NCI-H1930 (cell line): ENCODE data around the gene LY86.

Experiments
- DNase-seq, 2 experiments: peaks; one replicate each; lab custom pipeline; 2025; lab: John Stamatoyannopoulos, UW

The LY86 gene

GRCh38 chr6:6588064-6588923 lies at the start of gene LY86:
Gene LY86 (plus strand): TSS chr6:6588720. CDS start chr6:6588735, 15 bp downstream.
- no peak for DNase-seq

GRCh38 chr6:6539036-6539435 lies 49.5 kb upstream of the LY86 start:
- DNase-seq, result no peak

GRCh38 chr6:6542357-6542756 lies 46.2 kb upstream of the LY86 start:
- no peak for DNase-seq

DNA sequence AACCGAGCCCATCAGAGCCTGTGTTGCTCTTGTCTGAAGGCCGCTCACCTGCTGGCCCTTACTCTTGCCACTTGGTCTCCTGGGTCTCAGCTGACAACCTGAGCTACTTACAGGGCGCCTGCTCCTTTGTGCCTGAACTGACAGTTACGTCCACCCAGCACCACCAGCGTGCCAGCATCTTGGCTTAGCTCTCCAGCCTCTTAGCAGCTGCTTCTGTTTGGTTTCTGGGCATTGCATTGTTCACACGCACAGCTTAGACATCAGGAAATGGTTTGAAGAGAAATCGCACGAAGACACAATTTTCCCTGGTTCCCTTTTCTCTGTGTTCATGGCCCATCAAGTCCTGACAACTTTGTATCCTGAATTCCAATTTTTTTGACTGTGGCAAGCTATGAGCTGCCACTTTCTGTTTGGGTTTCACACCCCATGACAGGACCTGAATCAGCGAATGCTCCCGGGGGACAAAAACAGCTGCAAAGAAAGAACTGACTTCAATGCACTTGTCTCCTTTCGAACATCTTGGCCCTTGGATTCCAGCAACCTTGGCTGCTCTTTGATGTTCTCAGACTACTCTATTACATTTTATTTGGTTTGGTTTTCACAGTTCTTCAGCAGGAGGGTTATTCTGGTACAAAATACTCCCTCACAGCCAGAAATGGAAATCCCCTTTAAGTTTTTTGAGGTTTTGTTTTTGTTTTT lies 45.2 kb upstream of the LY86 start:
- no peak for DNase-seq

GRCh38 chr6:6545616-6546317 lies 42.8 kb upstream of the LY86 start:
- no peak for DNase-seq

GRCh38 chr6:6546318-6547109 lies 42.0 kb upstream of the LY86 start:
- peak in 1 of 2 experiments; percentile 68 for DNase-seq

DNA sequence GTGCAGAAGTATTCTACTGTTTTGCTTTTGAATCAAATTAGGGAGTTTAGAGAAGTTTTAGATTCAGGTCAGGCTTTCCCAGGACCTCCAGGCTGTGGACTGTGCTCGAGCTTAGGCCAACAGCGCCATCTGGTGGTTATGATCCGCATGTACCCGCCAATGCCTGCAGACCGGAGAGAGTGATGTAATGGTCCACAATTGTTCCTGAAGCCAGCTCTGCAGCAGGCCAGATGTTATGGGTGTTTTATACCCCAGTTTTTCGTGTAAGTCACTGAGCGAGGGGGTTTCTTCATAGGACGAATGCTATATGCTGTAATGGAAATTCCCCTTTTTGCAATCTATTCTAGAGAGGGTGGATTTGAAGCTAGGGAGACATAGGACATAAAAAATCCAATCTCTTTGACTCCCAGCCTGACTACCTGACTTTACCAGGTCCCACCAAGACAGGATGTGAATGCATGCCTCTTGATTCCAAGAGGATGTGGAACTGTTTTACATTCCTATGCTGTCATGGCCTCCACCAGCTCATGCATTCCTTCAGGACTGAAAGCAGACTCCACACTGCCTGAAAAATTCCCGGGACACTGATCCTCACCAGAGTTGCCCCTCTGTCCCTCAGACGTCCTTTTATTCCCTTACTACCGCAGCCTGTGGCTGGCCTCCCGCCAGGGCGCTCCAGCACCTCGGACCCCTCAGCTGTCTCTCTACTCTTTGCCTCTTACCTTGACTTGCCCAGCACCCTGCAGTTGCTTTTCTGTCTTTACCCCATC lies 41.2 kb upstream of the LY86 start:
- DNase-seq, result peak; percentile 54 to 75

GRCh38 chr6:6556161-6556737 lies 32.3 kb upstream of the LY86 start:
- no peak for DNase-seq

- peak; percentile 28 to 53 for DNase-seq
Observed at GRCh38 chr6:6556738-6557503, 31.6 kb upstream of the LY86 start.

GRCh38 chr6:6557504-6557839 lies 31.0 kb upstream of the LY86 start:
- no peak for DNase-seq

DNA sequence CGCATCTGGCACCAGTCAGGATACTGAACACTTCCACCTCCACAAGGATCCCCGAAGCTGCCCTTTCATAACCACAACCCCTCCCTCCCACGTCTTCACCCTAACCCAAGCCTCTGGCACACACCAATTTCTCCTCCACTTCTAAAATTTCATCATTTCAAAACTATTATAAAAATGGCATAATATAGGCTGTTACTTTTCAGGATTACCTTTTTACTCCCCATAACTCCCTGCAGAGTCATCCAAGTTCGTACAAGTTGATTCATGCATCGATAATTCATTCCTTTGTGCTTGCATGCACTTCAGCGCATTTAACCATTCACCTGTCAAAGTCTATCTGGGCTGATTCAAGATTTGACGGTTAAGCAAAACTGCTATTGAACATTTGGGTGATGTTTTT lies 30.6 kb upstream of the LY86 start:
- no peak for DNase-seq

DNA sequence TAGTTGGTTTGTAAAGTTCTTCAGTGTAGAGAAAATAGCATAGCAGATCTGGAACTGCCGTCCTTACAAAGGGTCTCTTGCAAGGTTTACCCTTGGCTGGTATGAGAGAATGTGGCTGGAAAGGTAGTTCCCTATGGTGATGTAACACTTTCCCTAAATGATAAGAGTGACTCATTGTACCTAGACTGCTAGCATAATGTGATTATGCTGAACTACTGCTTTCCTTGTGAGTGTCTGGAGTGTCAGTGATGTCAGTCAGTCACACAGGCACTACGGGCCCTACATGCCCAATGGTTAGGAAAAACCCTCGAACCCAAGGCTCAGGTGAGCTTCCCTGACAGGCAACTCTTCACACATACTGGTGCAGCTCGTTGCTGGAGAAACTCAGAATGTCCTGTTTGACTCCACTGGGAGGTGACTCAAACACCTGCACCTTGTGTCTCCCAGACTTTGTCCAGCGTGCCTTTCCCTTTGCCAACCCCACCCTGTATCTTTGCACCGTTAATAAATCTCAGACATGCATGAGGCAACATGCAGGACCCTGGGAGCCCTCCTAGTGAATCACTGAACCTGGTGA lies 28.4 kb upstream of the LY86 start:
- no peak for DNase-seq

DNA sequence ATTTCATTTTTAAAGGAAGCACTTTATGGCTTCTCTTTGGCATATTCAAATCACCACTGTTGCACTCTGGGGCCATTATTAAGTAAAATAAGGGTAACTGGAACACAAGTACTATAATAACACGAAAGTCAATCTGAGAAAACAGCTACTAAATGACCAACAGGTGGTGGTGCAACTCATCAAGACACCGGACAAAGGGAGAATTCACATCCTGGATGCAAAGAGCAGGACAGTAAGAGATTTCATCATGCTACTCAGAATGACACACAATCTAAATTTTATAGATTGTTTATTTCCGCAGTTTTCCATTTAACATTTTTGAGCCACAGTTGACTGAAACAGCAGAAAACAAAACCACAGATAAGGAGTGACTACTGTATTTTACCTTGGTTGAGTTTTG lies 27.6 kb upstream of the LY86 start:
- DNase-seq, result peak in 1 of 2 experiments; percentile 10

DNA sequence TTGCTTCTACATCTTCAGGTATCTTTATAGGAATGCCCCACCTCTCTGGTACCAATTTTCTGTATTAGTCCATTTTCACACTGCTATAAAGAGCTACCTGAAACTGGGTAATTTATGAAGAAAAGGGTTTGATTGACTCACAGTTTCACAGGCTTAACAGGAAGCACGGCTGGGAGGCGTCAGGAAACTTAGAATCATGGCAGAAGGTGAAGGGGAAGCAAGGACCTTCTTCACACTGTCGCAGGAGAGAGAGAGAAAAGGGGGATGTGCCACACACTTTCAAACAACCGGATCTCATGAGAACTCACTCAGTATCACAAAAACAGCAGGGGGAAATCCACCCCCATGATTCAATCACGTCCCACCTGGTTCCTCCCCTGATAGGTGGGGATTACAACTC lies 24.4 kb upstream of the LY86 start:
- DNase-seq, result no peak

GRCh38 chr6:6565069-6565468 lies 23.5 kb upstream of the LY86 start:
- no peak for DNase-seq

DNA sequence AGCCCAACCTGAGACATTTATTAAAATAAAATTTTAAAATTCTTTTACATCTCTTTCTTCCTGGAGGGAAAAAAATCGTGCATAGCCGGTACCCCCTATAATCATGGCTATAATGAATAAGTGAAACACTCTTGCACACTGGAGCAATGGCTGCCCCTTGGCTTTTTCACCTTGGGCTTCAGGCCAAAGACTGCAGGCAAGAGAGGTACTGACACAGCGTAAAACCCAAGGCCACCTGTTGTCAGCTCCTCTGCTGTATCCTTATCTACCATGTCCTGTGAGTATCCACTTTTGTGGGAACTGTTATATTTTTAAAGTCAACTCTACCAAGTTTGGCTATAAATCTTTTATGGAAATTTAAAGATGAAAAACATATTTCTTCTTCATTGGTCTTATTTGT lies 23.0 kb upstream of the LY86 start:
- no peak for DNase-seq

DNA sequence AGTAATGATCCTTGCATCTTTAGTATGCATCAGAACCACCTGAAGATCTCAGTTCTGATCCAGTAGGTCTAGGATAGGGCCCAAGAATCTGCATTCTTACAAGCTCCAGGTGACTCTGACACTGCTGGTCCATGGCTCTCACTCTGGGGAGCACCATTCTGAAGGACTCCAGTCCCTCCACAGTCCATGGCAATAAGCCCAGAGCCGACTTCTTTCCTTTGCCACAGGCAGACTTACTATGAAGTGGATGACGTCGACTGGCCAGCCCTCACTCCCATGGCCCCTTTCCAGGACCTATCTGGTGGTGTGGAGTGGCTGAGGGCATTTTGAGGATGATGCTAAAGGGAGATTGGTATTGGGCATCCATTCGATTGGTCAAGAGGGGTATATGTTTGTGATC lies 21.8 kb upstream of the LY86 start:
- DNase-seq, result no peak

DNA sequence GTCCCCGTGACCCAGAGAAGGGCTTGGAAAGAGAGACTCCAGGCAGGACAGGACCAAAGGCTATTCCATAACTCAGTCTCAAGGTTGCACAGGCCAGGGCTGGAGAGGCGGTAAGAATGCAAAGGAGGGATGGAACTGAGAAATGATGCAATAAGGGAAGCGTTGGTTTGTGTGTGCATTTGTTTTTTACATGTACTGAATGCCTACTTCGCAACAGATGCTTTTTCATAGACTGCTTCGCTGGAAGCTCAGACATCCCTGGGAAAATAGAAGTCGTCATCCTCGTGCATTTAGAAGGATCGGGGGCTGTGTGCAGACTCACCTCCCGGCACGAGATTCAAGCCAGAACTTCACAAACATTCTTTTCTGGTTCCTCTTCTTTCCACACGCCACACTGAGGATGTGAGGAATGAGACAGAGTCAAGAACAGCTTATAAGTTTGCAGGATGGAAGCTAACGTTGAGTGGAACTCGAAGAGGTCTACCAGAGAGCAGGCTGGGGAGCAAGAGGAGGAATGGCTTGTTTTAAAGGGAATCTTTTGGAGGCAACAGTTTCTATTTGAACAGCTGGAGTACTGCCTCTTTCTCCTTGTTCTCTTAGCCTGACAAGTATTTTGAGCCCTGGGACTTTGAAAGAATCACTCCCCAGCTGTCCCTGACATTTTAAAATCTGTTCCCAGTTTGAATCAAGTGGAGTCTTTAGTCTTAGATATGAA lies 19.3 kb upstream of the LY86 start:
- DNase-seq, result no peak

GRCh38 chr6:6569811-6570164 lies 18.7 kb upstream of the LY86 start:
- DNase-seq, result no peak
